Measurements from ENCODE around the gene FZD8. TPM values are rescaled to one million over a fixed set of nuclear protein-coding genes. Genes with fewer than 3 reads are reported as not detected.

Gene FZD8
- total RNA-seq, 6 donors from 2014 or later, result 2.1 to 26.3 (median 21.0) TPM

GRCh38 chr10:35685402-35685801 lies 43.3 kb upstream of the FZD8 start:
- no peak for TF ChIP-seq EP300 (IDR thresholded peaks at IDR 0.05)
- no peak for TF ChIP-seq POLR2A (IDR thresholded peaks at IDR 0.05)
- no peak for TF ChIP-seq POLR2AphosphoS5 (IDR thresholded peaks at IDR 0.05)
- no peak for TF ChIP-seq CTCF (IDR thresholded peaks at IDR 0.05)
- Histone ChIP-seq H3K27me3 (no peaks in the 10 kb centered on the region), H3K36me3 (no peaks in the 10 kb centered on the region), H3K9me3 (no peaks in the 10 kb centered on the region), H3K4me1 (no peaks in the 10 kb centered on the region), H3K27ac (peak overlapping the region in 3 of 4 donors; percentile 27 to 54 (median 44)), H3K4me3 (peak overlapping the region in 1 of 4 donors; percentile 12)
- ATAC-seq (ENCODE audit: low FRiP score in 2 of 2) (no peak), DNase-seq (no peak)
- 59 to 66% methylated on average over 3 of the region's 3 CpGs for WGBS, 2 donors

GRCh38 chr10:35684586-35684985 lies 42.5 kb upstream of the FZD8 start:
- Histone ChIP-seq H3K27ac (peak overlapping the region in 2 of 4 donors; percentile 44 to 54), H3K9me3 (no peaks in the 10 kb centered on the region), H3K4me3 (no peak overlapping the region), H3K36me3 (no peaks in the 10 kb centered on the region), H3K27me3 (no peaks in the 10 kb centered on the region), H3K4me1 (no peaks in the 10 kb centered on the region)
- WGBS, 2 donors, result 51 to 65% methylated on average over 5 of the region's 5 CpGs
- no peak for TF ChIP-seq POLR2A (IDR thresholded peaks at IDR 0.05)
- no peak for TF ChIP-seq CTCF (IDR thresholded peaks at IDR 0.05)
- TF ChIP-seq POLR2AphosphoS5 (IDR thresholded peaks at IDR 0.05), result no peak
- TF ChIP-seq EP300 (IDR thresholded peaks at IDR 0.05), result no peak
- ATAC-seq (ENCODE audit: low FRiP score in 2 of 2) (peak; percentile 46 to 71), DNase-seq (peak in 1 of 2 donors; percentile 25)

GRCh38 chr10:35675846-35676245 lies 33.8 kb upstream of the FZD8 start:
- no peak for DNase-seq
- no peaks in the 10 kb centered on the region for H3K9me3 ChIP-seq
- no peaks in the 10 kb centered on the region for H3K36me3 ChIP-seq
- no peak overlapping the region for H3K27ac ChIP-seq
- no peaks in the 10 kb centered on the region for H3K4me1 ChIP-seq
- H3K4me3 ChIP-seq, result no peak overlapping the region
- no peak for ATAC-seq (ENCODE audit: low FRiP score in 2 of 2)
- TF ChIP-seq CTCF (IDR thresholded peaks at IDR 0.05), result no peak
- no peak for TF ChIP-seq EP300 (IDR thresholded peaks at IDR 0.05)
- TF ChIP-seq POLR2AphosphoS5 (IDR thresholded peaks at IDR 0.05), result no peak
- TF ChIP-seq POLR2A (IDR thresholded peaks at IDR 0.05), result no peak
- 76 to 95% methylated on average over 1 of the region's 1 CpG for WGBS, 2 donors
- no peaks in the 10 kb centered on the region for H3K27me3 ChIP-seq

GRCh38 chr10:35674843-35675242 lies 32.7 kb upstream of the FZD8 start:
- Histone ChIP-seq H3K9me3 (no peaks in the 10 kb centered on the region), H3K27me3 (no peaks in the 10 kb centered on the region), H3K4me1 (no peaks in the 10 kb centered on the region), H3K27ac (no peak overlapping the region), H3K4me3 (no peak overlapping the region), H3K36me3 (no peaks in the 10 kb centered on the region)
- TF ChIP-seq POLR2AphosphoS5 (IDR thresholded peaks at IDR 0.05) (no peak), CTCF (IDR thresholded peaks at IDR 0.05) (no peak), POLR2A (IDR thresholded peaks at IDR 0.05) (no peak), EP300 (IDR thresholded peaks at IDR 0.05) (no peak)
- DNase-seq (no peak), ATAC-seq (ENCODE audit: low FRiP score in 2 of 2) (no peak)

- ATAC-seq (ENCODE audit: low FRiP score in 2 of 2), result no peak
- WGBS, 2 donors, result 86 to 87% methylated on average over 13 of the region's 13 CpGs
- no peak overlapping the region for H3K4me3 ChIP-seq
- no peak overlapping the region for H3K27ac ChIP-seq
- no peaks in the 10 kb centered on the region for H3K9me3 ChIP-seq
- H3K36me3 ChIP-seq, result no peaks in the 10 kb centered on the region
- DNase-seq, result no peak
- H3K27me3 ChIP-seq, result no peaks in the 10 kb centered on the region
- TF ChIP-seq CTCF (IDR thresholded peaks at IDR 0.05), result no peak
- no peak for TF ChIP-seq EP300 (IDR thresholded peaks at IDR 0.05)
- TF ChIP-seq POLR2A (IDR thresholded peaks at IDR 0.05), result no peak
- no peak for TF ChIP-seq POLR2AphosphoS5 (IDR thresholded peaks at IDR 0.05)
- H3K4me1 ChIP-seq, result no peaks in the 10 kb centered on the region
These were observed 27.0 kb upstream of the FZD8 start for GRCh38 chr10:35668865-35669650.
